GM12878 (cell line): Measurements from ENCODE around the gene ZNF573. TPM values are rescaled to one million over a fixed set of nuclear protein-coding genes. Genes with fewer than 3 reads are reported as not detected.
"Not testable (repeated sequence)": the region's sequence is repeated elsewhere in the genome, so short reads cannot be mapped to it uniquely, and the experiment has no call there.

Experiments used
- ATAC-seq: fragments of 200-7000 bp; cut with Tn5 transposase; 3 replicates; pipeline ENCODE4 v1.9.1; 2020; ENCODE audit warnings: mild to moderate bottlenecking, moderate library complexity
- BruUV-seq: library from RNA; stranded (reverse); fragments of 400-500 nt; replicated peaks from 2 replicates; lab custom pipeline; 2021; lab: Mats Ljungman, UMichigan
- CTCF ChIA-PET: fragments of 300-600 bp; sonication (Branson Sonifier 250); formaldehyde crosslinking; extraction: SDS; loops from one replicate; lab custom pipeline; 2021; ENCODE audit warnings: inconsistent platforms; lab: Yijun Ruan, JAX
- POLR2A ChIA-PET: fragments of 350-600 bp; formaldehyde crosslinking; extraction: SDS; loops from one replicate; lab custom pipeline; 2021; ENCODE audit warnings: inconsistent platforms; lab: Charles Lee
- RAD21 ChIA-PET: fragments of 300-600 bp; sonication (Branson Sonifier 250); formaldehyde crosslinking; loops from one replicate; lab custom pipeline; 2023; ENCODE audit warnings: antibody characterized with exemption; ENCODE audit not compliant: unreplicated experiment; lab: Charles Lee
- SMC1A ChIA-PET: fragments of 300-600 bp; sonication (Branson Sonifier 250); formaldehyde crosslinking; loops from one replicate; lab custom pipeline; 2023; ENCODE audit not compliant: unreplicated experiment, uncharacterized antibody; lab: Charles Lee
- DNase-seq: peaks from one replicate; pipeline ENCODE4 v3.0.0-alpha.2; 2011; ENCODE audit warnings: low read depth, low spot score
- FAIRE-seq: peaks from 3 replicates; lab custom pipeline; 2011; peaks lifted over from hg19 to GRCh38; lab: Jason Lieb, UNC
- H2AFZ ChIP-seq: 2 replicates; pipeline ENCODE4 v1.6.0; 2011; ENCODE audit warnings: low read depth, low read length, control low read depth; ENCODE audit not compliant: control insufficient read depth
- H3K27ac ChIP-seq: 2 replicates; pipeline ENCODE4 v1.5.1; 2011; ENCODE audit warnings: control low read depth; ENCODE audit not compliant: control insufficient read depth, insufficient read depth
- H3K27me3 ChIP-seq, 2 experiments: replicated peaks in 1 of 2; 2 replicates each; pipeline versions ENCODE4 v1.6.0 to v1.6.1; 2011; ENCODE audit warnings: low read length in 1 of 2; ENCODE audit not compliant: control insufficient read depth in 2 of 2, insufficient read depth in 2 of 2
- H3K36me3 ChIP-seq, 2 experiments: 2 replicates each; pipeline ENCODE4 v1.5.1; 2011; ENCODE audit warnings: low read length in 1 of 2; ENCODE audit not compliant: control insufficient read depth in 2 of 2, insufficient read depth in 2 of 2
- H3K4me1 ChIP-seq: 2 replicates; pipeline ENCODE4 v1.6.1; 2011; ENCODE audit warnings: mild to moderate bottlenecking, low read length, moderate library complexity, mixed read lengths; ENCODE audit not compliant: control insufficient read depth, insufficient read depth
- H3K4me2 ChIP-seq: 2 replicates; pipeline ENCODE4 v1.6.0; 2011; ENCODE audit warnings: control low read depth; ENCODE audit not compliant: control insufficient read depth, insufficient read depth
- H3K4me3 ChIP-seq: fragments of 200-600 bp; sonication (generic); 2 replicates; pipeline ENCODE4 v1.5.1; 2016
- H3K79me2 ChIP-seq: 2 replicates; pipeline ENCODE4 v1.6.0; 2011; ENCODE audit warnings: low read length; ENCODE audit not compliant: control insufficient read depth, insufficient read depth
- H3K9ac ChIP-seq: 2 replicates; pipeline ENCODE4 v1.8.0; 2011; ENCODE audit warnings: low read length, control low read depth, mixed read lengths; ENCODE audit not compliant: control insufficient read depth, insufficient read depth
- H3K9me3 ChIP-seq: replicated peaks from 3 replicates; pipeline ENCODE4 v1.5.1; 2011; ENCODE audit warnings: mild to moderate bottlenecking, low read length; ENCODE audit not compliant: control insufficient read depth, insufficient read depth
- H4K20me1 ChIP-seq: 2 replicates; pipeline ENCODE4 v1.6.0; 2011; ENCODE audit not compliant: control insufficient read depth, insufficient read depth
- BACH1 ChIP-seq: fragments of 450-650 bp; IDR thresholded peaks from 2 replicates; pipeline ENCODE4 v1.6.1; 2017; ENCODE audit warnings: mild to moderate bottlenecking, borderline replicate concordance
- ESRRA ChIP-seq: IDR thresholded peaks from 2 replicates; pipeline ENCODE4 v1.6.1; 2012; ENCODE audit warnings: mild to moderate bottlenecking, low read length, improper control_type of control experiment
- HSF1 ChIP-seq: fragments of 150-350 bp; IDR thresholded peaks from 2 replicates; pipeline ENCODE4 v1.6.1; 2014; ENCODE audit warnings: mild to moderate bottlenecking, low read depth, low read length
- JUNB ChIP-seq: IDR thresholded peaks from 2 replicates; pipeline ENCODE4 v1.6.1; 2016; ENCODE audit warnings: antibody characterized with exemption, mild to moderate bottlenecking
- MTA2 ChIP-seq: fragments of 450-650 bp; IDR thresholded peaks from 2 replicates; pipeline ENCODE4 v1.6.1; 2016; ENCODE audit warnings: low read depth, mild to moderate bottlenecking, moderate library complexity
- RAD21 ChIP-seq: IDR thresholded peaks from 2 replicates; pipeline ENCODE4 v1.6.1; 2011; ENCODE audit warnings: mild to moderate bottlenecking, low read depth, low read length, moderate library complexity; ENCODE audit not compliant: insufficient read depth
- RAD51 ChIP-seq: fragments of 450-650 bp; IDR thresholded peaks from 2 replicates; pipeline ENCODE4 v1.6.1; 2016; ENCODE audit warnings: moderate library complexity, mild to moderate bottlenecking, inconsistent platforms
- SMAD1 ChIP-seq: fragments of 450-650 bp; IDR thresholded peaks from 2 replicates; pipeline ENCODE4 v1.6.1; 2018; ENCODE audit warnings: mild to moderate bottlenecking, low read depth; ENCODE audit not compliant: partially characterized antibody
- WGBS: methylation state at CpG from one replicate; pipeline ENCODE4 v1.1.6; 2016; ENCODE audit warnings: low lambda C conversion rate; ENCODE audit not compliant: insufficient replicate concordance, insufficient coverage; ENCODE audit errors: missing lambda C conversion rate; 5-methylcytosine and 5-hydroxymethylcytosine counted together
- in situ Hi-C: fragments of 300-500 bp; cut with MboI; formaldehyde crosslinking; loops from 9 replicates; pipeline ENCODE4 v1.14.3; 2018; ENCODE audit warnings: mixed read lengths
- intact Hi-C: fragments of 100-400 bp; cut with micrococcal nuclease; formaldehyde crosslinking; loops from one replicate; pipeline ENCODE4 v1.14.2; 2022; ENCODE audit not compliant: unreplicated experiment
- polyA plus RNA-seq, 11 experiments: library from polyadenylated mRNA; depleted of rRNA in 4 of 11; unstranded in 6 of 11; stranded (reverse) in 5 of 11; fragments of >200 nt; fragmentation: Nextera tagmentation in 4 of 11; fragmentation: Illumina TruSeq in 1 of 11; extraction: Ambion mirVana in 4 of 11; extraction: Trizol in 1 of 11; gene quantifications; 1 replicate in 1 of 11; 2 replicates in 10 of 11; pipeline versions ENCODE4 v1.2.1 to v1.2.3, GENCODE V29; 2011 to 2016; ENCODE audit warnings: inconsistent platforms in 2 of 11, missing spikeins in 2 of 11, low read depth in 1 of 11
- total RNA-seq, 4 experiments: library from RNA; depleted of rRNA in 3 of 4; stranded (reverse); fragments of >200 nt in 3 of 4; fragmentation: Illumina TruSeq in 1 of 4; extraction: Trizol in 1 of 4; gene quantifications; 2 replicates each; pipeline versions ENCODE4 v1.2.1 to v1.2.3, GENCODE V29; 2013 to 2021

ZNF573 gene
- total and polyA plus RNA-seq, 10 of the 15 experiments (the other 5 are each of a cell fraction or from before 2014, with no cell fraction given) = 0.38 to 5.5 (median 2.4) TPM

DNA sequence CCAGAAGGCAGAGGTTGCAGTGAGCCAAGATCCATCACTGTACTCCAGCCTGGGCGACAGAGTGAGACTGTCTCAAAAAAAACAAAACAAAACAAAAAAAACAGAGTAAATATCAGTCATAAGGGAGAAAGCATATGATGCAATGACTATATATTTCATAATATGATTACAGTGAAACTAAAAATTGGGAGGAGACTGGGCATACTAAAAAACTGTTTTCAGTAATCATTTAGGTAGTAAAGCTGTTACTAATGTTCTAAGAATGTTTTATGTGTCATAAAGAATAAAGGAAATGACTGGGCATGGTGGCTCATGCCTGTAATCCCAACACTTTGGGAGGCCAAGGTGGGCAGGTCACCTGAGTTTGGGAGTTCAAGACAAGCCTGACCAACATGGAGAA is 15.9 kb downstream of the ZNF573 start:
- ChIA-PET CTCF (no interaction called here), RAD21 (no interaction called here), SMC1A (no interaction called here), POLR2A (no interaction called here)
- no peak for ATAC-seq
- H3K9me3 ChIP-seq = no peaks in the 10 kb centered on the region; the same call in 2 of the 3 replicates
- H4K20me1 ChIP-seq = no peaks in the 10 kb centered on the region
- no peaks in the 10 kb centered on the region for H3K27me3 ChIP-seq
- no peak overlapping the region for H3K4me3 ChIP-seq
- FAIRE-seq = no peak
- H3K4me2 ChIP-seq = no peak overlapping the region
- 95% methylated on average over 1 of the region's 1 CpG for WGBS
- in situ Hi-C loops (no loop called here), intact Hi-C loops (no loop called here)
- DNase-seq = no peak
- no peak overlapping the region for H3K27ac ChIP-seq
- no peaks in the 10 kb centered on the region for H3K4me1 ChIP-seq
- no peak for TF ChIP-seq SMAD1
- TF ChIP-seq HSF1 = no peak
- no peak for TF ChIP-seq RAD21
- TF ChIP-seq MTA2 = no peak
- TF ChIP-seq RAD51 = no peak
- TF ChIP-seq ESRRA = no peak
- peak; percentile 63 for TF ChIP-seq JUNB
- TF ChIP-seq BACH1 = no peak
- H3K36me3 ChIP-seq = 0 out of 4 replicates have a peak, but pooled peaks cover 0 to 3% of the 10 kb centered on the region in 2 experiments
- no peaks in the 10 kb centered on the region for H3K79me2 ChIP-seq
- no TSS peak for BruUV-seq
- H2AFZ ChIP-seq = no peak overlapping the region
- no peak overlapping the region for H3K9ac ChIP-seq

GRCh38 chr19:37757683-37758082 is 21.7 kb downstream of the ZNF573 start:
- H3K27me3 ChIP-seq, H3K4me2 ChIP-seq, H3K9ac ChIP-seq, H3K4me1 ChIP-seq, BruUV-seq, CTCF ChIA-PET, FAIRE-seq, H3K4me3 ChIP-seq, RAD21 ChIA-PET, H3K9me3 ChIP-seq, SMC1A ChIA-PET, POLR2A ChIA-PET, in situ Hi-C loops, ATAC-seq, H4K20me1 ChIP-seq, H3K36me3 ChIP-seq, DNase-seq, H3K27ac ChIP-seq, H3K79me2 ChIP-seq, H2AFZ ChIP-seq, intact Hi-C loops: not testable (repeated sequence)
- WGBS = 93% methylated on average over 4 of the region's 4 CpGs
